Superior temporal gyrus (tissue), 1 donor: Measurements from ENCODE around the gene FABP1.

ENCODE experiments used
- DNase-seq: peaks from one replicate; pipeline ENCODE4 v3.0.0-alpha.2; 2016; ENCODE audit errors: extremely low spot score

The FABP1 gene

DNA sequence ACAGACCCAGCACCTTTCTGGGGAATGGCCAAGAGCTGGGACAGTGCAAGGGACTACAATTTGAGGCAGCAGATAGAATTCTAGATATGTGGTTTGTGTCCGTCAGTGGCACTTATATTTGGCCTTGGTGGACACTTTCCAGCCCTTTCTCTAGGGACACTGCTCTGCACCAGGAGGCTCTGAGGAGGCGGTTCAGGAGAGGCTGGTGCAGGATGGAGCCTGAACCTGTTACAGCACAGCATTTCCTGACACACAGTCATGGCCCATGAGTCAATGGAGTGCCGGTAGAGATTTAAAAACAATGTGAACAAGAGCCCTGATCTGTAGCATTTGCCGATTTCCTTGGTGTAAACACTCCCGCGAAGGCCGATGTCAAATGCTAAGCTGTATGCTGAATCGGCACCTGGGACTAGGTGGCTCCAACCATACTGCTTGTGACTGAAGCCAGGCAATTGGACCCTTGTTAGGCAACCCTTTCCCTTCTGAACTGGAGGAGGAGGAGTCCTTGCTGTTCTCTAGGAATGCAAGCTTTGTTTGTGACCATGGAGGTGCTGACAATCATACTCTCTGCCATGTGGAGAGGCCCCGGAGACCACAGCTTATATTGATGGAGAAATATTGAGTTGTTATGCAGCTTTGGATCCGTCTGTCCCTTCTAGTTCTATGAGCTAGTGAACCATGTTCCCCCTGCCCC is 11.9 kb downstream of the FABP1 start:
- DNase-seq: no peak

DNA sequence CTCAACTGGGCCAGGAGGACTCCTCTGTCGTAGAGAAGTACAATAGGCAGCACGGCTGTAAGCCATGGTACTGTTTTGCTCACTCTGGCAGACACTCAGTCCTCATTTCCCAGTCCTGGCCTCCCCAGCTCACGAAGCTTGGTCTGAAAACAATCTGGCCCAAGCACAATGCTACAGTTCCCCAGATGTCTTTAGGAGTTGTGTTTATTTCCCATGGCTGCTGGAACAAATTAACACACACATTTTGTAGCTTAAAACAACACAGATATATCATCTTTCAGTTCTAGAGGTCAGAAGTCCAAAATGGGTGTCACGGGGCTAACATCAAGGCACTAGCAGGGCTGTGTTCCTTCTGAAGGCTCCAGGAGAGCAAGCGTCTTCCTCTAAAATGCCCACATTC is 13.0 kb downstream of the FABP1 start:
- no peak for DNase-seq

DNA sequence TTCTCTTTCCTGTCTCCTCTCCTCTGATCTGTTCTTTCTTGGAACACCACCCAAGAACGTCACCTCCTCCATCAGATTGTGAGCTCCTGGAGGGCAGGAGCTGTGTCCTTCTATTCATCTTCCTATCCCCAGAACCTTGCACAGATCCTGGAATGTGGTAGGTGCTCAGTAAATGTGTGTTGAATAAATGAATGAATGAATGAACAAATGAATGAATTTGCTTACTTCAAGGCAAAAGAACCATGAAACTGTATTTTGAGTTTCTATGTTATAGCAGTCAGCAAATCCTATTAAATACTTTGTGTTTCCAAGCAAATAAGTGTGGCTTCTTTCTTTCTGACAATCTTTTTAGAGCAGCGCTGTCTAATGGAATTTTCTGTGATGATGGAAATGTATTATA is 14.8 kb downstream of the FABP1 start:
- no peak for DNase-seq

DNA sequence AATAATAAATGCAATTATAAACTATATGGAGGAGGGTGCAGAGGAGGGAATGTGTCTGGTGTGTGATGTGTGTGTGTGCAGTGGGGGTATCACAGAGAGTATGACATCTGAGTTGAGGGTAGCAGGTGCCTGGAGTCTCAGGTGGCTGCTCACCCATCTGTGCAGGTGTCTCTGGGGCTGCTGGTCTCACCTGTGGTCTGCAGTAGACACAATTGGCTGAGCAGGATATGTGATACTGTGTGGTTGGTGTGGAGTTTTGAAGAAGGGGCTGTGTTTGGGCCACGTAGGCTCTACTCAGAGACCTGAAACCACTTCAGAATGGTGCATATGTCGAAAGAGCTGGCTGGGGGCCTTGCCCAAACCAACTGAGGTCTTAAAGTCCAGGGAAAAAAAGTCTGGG is 17.0 kb downstream of the FABP1 start:
- DNase-seq: no peak

DNA sequence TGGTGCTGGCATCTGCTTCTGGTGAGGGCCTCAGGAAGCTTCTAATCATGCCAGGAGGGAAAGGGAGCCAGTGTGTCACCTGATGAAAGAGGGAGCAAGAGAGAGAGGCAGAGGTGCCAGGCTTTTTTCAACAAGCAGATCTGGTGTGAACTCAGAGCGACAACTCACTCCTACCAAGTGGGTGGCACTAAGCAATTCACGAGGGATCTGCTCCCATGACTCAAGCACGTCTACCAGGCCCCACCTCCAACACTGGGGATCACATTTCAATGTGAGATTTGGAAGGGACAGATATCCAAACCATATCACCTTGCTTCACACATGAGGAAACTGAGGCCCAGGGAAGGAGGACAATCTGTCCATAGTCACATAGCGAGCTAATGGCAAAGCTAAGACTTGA is 19.1 kb downstream of the FABP1 start:
- no peak for DNase-seq

DNA sequence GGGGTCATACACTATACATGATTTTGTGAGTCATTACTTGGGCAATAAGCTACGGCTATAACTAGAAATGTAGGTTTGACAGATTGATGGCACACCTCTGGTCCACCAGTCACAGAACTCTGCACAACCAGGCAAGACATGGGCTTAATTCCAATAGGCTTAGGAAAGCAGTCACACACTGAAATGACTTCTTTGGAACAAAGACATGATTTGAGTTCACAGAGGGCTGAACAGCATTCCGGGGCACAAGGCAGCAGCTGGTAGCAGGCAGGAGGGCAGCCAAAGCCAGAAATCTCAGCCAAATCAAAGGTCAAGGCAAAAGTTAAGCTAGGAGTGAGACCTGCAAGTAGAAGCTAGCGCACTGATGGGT is 27.4 kb downstream of the FABP1 start:
- DNase-seq: peak; percentile 21

DNA sequence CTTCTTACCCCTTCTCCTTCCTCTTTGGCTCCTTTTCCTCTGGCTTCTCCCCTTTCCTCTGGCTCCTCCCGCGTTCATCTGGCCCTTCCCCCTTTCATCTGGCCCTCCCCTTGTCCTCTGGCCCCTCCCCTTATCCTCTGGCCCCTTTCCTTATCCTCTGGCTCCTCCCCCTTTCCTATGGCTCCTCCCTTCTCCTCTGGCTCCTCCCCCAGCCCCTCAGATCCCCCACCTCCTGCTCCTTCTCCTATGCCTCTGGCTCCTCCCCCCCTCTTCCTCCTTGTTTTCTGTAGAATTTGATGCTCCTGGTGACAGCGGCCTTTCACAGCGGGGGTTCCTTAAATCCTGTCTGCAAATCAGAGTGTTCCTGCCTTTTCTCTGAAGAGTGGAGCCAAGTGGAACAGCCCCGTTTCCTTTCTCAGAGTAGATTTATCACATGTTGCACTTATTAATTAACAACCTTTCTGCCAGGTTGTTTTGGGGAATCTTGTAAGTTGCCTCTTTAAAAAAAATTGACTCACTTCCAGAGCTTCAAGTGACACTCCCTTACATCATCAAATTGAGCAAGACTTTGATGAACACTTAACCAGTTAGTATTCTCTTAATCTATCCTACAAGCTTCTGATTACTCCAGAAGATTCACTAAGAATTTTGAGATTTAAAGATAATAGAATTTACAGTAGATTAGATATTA is 27.9 kb downstream of the FABP1 start:
- no peak for DNase-seq

DNA sequence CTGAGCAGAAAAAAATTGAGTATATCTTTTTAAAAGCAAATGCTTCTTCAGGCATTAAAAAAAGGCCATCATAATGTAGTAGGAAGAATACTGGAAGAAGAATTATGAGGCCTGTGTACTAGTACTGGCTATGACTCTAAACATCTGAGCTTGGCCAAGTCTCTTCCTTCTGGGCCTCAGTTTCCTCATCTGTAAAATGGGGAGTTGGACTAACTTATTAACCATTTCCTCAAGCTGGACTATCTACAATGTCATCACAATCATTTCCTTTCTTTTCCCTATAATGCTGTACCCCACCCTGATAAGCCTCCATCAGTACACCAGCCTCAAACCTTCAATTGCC is 29.3 kb downstream of the FABP1 start:
- DNase-seq: no peak

DNA sequence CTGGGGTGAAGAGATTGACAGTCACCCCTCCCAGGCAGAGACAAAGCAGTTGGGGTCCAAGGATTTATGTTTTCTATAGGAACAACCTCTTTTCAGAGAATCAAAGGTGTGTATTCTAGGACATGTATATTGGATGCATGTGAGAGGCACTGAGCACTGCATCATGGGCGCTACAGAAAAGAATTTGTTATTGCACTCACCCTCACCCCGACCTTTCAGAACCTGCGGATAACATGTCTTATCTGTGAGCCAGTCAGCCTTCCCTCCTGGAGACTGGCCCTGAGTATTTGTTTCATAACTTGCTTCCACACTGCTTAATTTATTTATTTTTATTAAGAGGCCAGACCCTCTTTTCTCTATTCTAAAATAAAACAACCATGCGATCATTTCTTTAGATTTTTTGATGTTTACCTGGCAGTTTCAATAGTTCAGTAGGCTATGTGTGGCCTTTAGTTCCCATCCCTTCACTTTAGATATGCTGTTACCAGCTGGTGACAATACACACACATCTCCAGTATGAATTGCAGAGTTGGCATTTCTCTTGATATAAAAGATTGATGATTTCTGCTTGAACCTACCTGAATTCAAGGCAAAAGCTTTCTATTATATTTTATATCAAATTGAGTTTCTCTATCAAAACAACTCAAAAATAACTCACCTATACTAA is 29.8 kb downstream of the FABP1 start:
- no peak for DNase-seq

DNA sequence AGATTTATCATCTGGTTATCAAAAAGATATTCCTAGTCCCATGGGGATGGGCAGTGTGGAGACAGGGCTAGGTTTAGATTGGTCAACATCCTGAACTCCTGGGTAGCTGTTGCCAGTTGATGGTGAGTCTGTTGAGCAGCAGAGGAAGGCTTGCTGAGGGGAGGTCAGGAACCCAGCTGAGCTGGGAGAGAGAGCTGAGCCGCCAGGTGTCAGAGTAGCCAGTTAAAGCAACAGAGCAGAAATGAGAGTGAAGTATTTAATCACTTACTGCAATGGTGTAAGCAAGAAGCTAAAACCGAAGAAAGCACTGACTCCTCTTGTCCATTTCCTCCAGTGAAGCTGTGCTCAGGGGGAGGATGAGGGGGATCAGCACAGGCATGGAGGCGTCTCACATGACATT is 30.7 kb downstream of the FABP1 start:
- no peak for DNase-seq

DNA sequence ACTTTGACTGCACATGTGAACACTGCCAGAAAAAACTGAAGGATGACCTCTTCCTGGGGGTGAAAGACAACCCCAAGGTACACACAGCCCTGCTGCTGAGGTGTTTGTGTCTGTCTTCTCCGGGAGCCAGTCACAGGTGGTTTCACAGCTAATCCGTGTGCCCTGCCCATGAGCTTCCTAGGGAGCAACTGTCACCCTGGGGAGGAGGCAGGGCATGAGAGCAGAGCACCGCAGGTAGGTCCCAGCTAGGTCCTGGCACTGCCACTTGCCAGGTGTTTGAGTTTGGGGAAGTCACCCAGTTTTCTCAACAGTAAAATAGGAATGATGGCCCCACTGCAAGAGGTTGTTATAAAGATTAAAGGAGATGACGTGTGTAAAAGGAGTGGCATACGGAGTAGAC is 31.2 kb downstream of the FABP1 start:
- DNase-seq: no peak

DNA sequence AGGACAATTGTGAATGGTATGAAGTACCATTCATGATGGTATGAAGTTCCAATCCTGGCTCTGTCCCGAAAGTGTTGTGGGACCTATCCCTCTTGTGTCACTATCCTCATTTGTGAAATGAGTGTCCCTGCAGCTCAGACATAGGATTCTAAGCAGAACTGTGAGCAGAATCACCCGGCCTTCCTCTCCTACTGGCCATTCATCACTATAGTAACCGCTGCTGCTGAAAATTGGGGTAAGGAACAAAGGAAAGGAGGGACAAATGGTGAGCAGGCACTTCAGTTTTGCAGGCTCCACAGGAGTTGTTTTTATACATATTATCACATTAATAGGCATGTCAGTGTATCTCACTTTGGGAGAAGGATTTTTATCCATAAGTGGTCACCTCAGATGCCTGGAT is 32.8 kb downstream of the FABP1 start:
- no peak for DNase-seq

DNA sequence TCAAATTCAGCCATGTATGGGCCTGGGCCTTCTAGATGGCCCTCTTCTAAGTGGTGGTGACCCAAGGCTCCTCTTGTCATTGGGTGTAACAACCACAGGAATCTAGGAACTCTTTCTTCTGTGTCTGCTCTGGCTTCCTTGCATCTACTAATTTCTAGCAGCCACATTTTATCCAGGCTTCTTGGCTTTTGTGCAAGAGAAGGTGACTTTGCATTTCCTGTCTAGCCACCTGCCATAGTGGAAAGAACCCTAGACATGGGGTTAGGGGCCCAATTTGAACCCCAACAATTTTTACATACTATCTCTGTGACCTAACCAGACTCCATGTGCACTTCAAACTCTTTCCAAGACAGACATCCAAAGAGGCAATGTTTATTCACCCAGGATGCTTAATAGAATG is 35.1 kb downstream of the FABP1 start:
- DNase-seq: no peak

DNA sequence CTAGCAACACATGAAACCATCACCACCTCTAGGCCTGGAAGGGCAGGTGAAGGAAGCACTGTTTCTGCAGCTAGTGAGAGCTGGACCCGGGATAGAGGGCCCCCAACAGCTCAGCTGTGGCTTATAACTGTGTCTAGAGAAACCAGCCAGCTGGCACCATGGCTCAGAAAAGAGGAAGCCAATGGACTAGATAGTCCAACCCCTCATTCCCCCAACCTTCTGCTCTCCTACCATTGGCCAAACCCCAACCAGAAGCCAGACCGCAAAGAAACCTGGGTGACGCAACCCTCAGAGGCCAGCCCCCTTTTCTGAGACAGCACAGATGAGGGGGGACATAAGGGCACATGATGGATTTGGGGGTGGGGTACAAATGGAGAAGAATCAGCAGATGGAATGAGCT is 35.9 kb downstream of the FABP1 start:
- DNase-seq: no peak

DNA sequence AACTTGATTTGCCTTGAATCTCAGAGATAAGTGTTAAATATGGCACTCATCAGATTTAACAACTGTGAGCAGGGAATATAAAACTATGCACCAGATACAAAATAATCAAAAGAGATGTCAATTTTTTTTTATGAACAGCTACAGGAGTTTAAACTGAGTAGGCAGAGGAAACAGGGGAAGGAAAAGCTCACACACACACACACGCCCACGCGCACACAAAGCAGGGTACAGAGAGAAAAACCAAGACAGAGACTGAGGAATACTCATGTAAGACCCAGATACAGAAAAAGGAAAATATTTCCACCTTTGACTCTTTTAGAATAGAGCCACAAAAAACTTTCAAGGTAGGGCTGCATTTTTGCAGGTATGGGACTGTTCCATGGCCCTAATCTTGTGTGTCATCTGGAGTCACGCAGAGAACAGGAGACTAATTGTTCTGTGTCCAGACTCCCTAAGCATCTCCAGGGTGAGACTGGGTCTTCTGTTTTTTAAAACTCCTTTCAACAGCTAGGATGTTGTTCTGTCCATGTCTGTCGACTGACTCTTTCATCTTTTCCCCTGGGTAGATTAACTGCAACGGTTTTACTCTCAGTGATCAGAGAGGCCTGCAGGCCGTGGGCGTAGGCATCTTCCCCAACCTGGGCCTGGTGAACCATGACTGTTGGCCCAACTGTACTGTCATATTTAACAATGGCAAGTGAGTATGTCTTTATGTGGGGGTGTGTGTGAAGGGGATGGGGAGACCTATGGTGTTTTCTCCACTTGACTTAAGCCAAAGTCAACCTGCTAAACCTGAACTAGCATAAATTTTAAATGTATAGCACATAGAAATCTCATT is 37.2 kb downstream of the FABP1 start:
- DNase-seq: peak; percentile 33

DNA sequence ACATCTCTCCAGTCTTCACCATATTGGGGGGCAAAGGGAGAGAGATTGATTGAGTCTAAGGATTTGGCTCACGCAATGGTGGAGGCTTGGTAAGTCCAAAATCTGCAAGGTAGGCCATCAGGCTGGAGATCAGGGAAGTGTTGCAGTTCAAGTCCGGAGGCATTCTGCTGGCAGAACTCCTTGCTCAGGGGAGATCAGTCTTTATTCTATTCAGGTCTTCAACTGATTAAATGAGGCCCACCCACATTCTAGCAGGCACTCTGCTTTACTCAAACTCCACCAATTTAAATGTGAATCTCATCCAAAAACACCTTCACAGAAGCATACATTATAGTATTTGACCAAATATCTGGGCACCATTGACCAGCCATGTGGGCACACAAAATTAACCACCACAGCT is 38.9 kb downstream of the FABP1 start:
- DNase-seq: no peak

DNA sequence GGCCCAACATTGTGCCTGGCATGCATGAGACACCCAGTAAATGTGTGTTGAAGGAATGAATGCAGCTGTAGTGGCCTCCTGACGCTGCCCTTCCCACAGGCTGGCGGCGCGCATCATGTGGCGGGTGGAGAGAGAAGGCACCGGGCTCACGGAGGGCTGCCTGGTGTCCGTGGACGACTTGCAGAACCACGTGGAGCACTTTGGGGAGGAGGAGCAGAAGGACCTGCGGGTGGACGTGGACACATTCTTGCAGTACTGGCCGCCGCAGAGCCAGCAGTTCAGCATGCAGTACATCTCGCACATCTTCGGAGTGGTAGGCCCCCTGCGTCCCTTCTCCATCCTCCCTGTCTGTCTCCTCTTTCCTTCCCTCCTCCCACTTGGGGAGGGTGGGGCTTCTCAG is 40.1 kb downstream of the FABP1 start:
- no peak for DNase-seq

DNA sequence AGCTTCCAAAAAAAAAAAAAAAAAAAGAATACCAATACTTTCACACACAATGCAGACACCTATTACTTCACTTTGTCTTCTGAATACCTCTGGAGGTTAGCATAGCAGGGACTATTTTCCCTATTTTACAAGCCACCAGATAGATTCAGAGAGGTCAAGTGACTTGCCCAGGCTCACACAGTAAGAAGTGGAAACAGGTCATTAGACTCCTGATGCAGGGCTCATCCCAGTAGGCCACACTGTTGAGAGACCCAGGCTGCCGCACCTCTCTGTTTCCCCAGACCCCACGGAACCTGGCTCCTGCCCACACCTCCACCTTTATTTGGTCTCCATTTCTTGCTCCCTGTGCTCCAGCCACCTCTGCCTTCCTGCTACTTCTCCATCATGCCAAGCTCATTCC is 40.8 kb downstream of the FABP1 start:
- no peak for DNase-seq

DNA sequence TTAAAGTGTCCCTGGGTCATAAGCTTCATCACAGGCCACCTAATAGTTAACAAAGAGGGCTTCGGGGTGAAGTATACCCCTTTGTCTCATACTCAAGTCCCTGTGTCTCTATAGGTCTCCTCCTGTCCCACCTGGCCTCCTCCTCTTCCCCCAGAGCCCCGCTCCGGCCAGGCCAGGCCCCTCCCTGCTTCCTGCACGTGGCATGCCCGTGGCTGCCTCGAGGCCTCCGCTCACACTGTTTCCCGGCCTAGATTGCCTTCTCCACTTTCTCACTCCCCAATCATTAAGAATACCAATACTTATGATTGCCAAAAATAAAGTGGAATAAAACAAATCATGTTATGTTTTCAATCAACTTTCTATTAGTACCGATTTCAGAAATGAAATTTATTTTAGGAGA is 41.5 kb downstream of the FABP1 start:
- no peak for DNase-seq

DNA sequence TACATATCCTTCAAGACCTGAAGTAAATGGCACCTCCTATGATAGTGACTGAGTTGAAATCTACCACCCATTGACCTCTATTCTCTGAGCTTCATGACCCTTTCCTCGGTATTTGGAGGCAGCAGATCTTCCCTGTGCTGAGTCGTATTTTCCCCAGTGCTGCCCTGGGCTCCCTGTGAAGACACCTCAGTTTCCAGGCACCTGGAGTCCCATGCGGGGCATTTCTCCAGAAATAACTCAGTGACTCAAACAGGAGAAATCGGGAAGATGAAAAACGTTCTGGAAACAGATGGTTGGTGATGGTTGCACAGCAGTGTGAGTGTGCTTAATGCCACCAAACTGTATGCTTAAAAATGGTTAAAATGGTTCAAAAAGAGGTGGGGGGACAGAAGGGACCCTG is 42.3 kb downstream of the FABP1 start:
- peak; percentile 31 for DNase-seq

DNA sequence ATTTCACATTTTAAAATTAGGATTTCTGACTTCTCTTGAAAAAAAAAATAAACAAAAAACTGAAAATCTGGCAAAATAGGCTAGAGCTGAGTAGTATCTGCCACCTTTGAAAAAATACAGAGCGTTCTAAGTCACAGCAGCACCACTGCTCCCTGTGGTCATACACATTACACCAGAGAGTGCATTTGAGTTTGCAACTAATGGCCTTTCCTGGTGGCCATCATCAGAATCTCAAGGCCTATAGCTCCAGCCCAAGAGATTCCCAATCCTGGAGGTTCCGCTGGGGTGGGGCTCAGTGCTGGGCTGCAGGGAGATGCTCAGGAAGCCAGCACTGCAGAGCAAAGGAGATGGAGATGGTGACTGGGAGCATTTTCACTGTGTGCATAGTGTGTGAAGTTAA is 42.8 kb downstream of the FABP1 start:
- no peak for DNase-seq

DNA sequence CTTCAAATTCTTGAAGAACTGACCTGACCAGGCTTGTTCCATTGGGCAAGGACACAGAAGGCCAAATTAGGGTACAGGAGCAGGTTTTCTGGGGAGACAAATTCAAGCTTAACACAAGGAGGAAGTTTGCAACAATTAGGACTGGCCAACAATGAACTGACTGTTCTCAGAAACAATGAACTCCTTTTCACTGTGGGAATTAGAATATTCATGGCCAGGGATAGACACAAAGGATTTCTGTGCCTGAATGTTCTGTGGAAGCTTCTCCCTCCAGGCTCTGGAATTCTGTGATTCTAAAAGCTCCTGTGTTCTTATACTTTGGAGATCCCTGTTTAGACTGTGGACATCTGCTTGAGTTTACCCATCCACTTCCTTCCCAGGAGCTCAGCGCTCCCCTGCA is 45.1 kb downstream of the FABP1 start:
- DNase-seq: peak; percentile 97
